Glutamatergic neuron (in vitro differentiated cells): ENCODE data around the gene PAWR. TPM values are rescaled to one million over a fixed set of nuclear protein-coding genes. Genes with fewer than 3 reads are reported as not detected.

Source experiments
- DNase-seq: peaks from one replicate; pipeline ENCODE4 v3.0.0; 2022
- H3K27ac Mint-ChIP-seq: one replicate; pipeline ENCODE4 v1.8.0; 2020; ENCODE audit warnings: mild to moderate bottlenecking, mixed read lengths, inconsistent platforms; ENCODE audit not compliant: unreplicated experiment
- H3K27me3 Mint-ChIP-seq: one replicate; pipeline ENCODE4 v1.8.0; 2020; ENCODE audit warnings: mild to moderate bottlenecking, moderate library complexity, mixed read lengths, inconsistent platforms; ENCODE audit not compliant: unreplicated experiment
- H3K36me3 Mint-ChIP-seq: one replicate; pipeline ENCODE4 v1.8.0; 2020; ENCODE audit warnings: mild to moderate bottlenecking, mixed read lengths, inconsistent platforms; ENCODE audit not compliant: unreplicated experiment
- H3K4me1 Mint-ChIP-seq: one replicate; pipeline ENCODE4 v1.8.0; 2020; ENCODE audit warnings: mild to moderate bottlenecking, low read depth, mixed read lengths, inconsistent platforms; ENCODE audit not compliant: unreplicated experiment
- H3K4me3 Mint-ChIP-seq: one replicate; pipeline ENCODE4 v1.8.0; 2020; ENCODE audit warnings: mild to moderate bottlenecking, mixed read lengths, inconsistent platforms; ENCODE audit not compliant: unreplicated experiment
- H3K9me3 Mint-ChIP-seq: one replicate; pipeline ENCODE4 v1.8.0; 2020; ENCODE audit warnings: mild to moderate bottlenecking, moderate library complexity, mixed read lengths, inconsistent platforms; ENCODE audit not compliant: unreplicated experiment
- CTCF ChIP-seq: fragments of 200-600 bp; sonication (generic); IDR thresholded peaks from one replicate; pipeline ENCODE4 v1.5.0; 2021; ENCODE audit not compliant: partially characterized antibody, unreplicated experiment
- total RNA-seq: library from RNA; stranded (reverse); fragmentation: NEBNext Ultra II Directional; extraction: Animal tissue kit (Norgen Biotek cat#: 25700); gene quantifications from one replicate; pipeline ENCODE4 v1.2.1, GENCODE V29; 2021; ENCODE audit not compliant: unreplicated experiment

PAWR gene
- total RNA-seq, 1 donor from 2014 or later, result 7.0 TPM

- no peak overlapping the region for H3K4me3 Mint-ChIP-seq
- H3K27me3 Mint-ChIP-seq, result peaks cover 3% of the 10 kb centered on the region
- no peak overlapping the region for H3K27ac Mint-ChIP-seq
- DNase-seq, result no peak
- H3K4me1 Mint-ChIP-seq, result no peaks in the 10 kb centered on the region
- TF ChIP-seq CTCF, result no peak
- H3K9me3 Mint-ChIP-seq, result no peaks in the 10 kb centered on the region
- H3K36me3 Mint-ChIP-seq, result no peaks in the 10 kb centered on the region
These were observed 155.0 kb downstream of the PAWR start for GRCh38 chr12:79535751-79536150.

Other genes with a start within 250 kb of the PAWR start
- gene PPP1R12A, start 244.1 kb upstream of the PAWR start, total RNA-seq, result 56.8 TPM